Omental fat pad (tissue), 4 donors: ENCODE results near the gene ZP1. TPM values are rescaled to one million over a fixed set of nuclear protein-coding genes. Genes with fewer than 3 reads are reported as not detected.
A peak's percentile ranks its signal among the peaks of the same experiment; 100 is the strongest.

ENCODE experiments used
- ATAC-seq: fragments of 150-250 bp; one replicate; pipeline ENCODE4 v1.9.1; 2016; ENCODE audit warnings: mild to moderate bottlenecking, moderate library complexity; ENCODE audit not compliant: low FRiP score
- DNase-seq: peaks from one replicate; pipeline ENCODE4 v3.0.0-alpha.2; 2019; ENCODE audit warnings: low spot score
- total RNA-seq, 4 donors: library from RNA; depleted of rRNA; stranded (reverse); fragments of >200 nt; gene quantifications; one replicate each; pipeline ENCODE4 v1.1.0, GENCODE V29; 2016
- TF ChIP-seq, protein P1 (sequence below), 3 donors: fragments of 450-650 bp; IDR thresholded peaks; one replicate each; pipeline ENCODE4 v1.5.1; 2016 to 2017; ENCODE audit warnings: antibody characterized with exemption in 3 of 3, mild to moderate bottlenecking in 3 of 3, moderate library complexity in 2 of 3

ZP1 gene
- total RNA-seq, 4 donors from 2014 or later = 2.2 to 3.0 TPM; not detected in 2

DNA sequence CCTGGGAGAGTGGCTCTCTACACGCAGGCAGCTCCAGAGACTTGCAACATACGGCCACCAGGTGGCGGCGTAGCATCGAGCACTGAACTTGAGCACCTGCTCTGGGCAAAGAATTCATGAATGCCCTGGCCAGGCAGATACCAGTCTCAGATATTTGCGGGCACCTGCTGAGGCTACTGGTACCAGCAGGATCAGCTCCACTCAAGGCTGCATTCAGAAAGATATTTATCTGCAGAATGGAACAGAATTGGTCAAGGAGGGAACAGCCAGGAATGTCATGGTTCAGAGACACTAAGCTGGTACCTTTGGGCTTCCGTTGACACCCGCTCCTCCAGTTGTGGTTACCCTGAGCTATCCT is 36.2 kb upstream of the ZP1 start:
- TF ChIP-seq, protein P1, sequence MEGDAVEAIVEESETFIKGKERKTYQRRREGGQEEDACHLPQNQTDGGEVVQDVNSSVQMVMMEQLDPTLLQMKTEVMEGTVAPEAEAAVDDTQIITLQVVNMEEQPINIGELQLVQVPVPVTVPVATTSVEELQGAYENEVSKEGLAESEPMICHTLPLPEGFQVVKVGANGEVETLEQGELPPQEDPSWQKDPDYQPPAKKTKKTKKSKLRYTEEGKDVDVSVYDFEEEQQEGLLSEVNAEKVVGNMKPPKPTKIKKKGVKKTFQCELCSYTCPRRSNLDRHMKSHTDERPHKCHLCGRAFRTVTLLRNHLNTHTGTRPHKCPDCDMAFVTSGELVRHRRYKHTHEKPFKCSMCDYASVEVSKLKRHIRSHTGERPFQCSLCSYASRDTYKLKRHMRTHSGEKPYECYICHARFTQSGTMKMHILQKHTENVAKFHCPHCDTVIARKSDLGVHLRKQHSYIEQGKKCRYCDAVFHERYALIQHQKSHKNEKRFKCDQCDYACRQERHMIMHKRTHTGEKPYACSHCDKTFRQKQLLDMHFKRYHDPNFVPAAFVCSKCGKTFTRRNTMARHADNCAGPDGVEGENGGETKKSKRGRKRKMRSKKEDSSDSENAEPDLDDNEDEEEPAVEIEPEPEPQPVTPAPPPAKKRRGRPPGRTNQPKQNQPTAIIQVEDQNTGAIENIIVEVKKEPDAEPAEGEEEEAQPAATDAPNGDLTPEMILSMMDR (IDR thresholded peaks at IDR 0.05) = peak in 1 of 3 donors; percentile 67
- DNase-seq (peak; percentile 85), ATAC-seq (peak; percentile 82)

DNA sequence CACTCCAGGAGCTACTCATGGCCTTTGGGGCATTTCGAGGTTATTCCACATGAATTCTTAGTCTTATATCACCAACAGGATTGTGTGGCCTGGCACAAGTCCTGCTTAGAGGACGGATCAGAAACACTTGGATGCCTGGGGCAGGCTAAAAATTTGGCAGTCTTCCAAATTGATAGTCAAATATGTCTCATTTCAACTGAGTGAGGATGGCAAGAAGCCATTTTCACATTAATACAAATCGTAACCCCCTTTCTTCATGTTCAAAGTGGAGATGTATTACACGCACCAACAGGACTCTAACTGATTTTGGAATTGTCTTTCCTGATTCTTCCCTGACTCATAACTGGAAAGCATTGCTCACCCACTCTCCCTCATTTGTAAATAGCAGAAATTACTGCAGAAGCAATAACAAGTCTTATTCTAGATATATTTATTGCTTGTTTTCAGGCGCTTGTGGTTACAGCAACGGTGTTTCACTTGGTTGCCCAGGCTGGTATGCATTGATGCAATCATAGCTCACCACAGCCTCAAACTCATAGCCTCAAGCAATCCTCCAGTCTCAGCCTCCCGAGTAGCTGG is 35.8 kb upstream of the ZP1 start:
- TF ChIP-seq, protein P1 (IDR thresholded peaks at IDR 0.05) = no peak
- ATAC-seq (peak; percentile 38), DNase-seq (no peak)

DNA sequence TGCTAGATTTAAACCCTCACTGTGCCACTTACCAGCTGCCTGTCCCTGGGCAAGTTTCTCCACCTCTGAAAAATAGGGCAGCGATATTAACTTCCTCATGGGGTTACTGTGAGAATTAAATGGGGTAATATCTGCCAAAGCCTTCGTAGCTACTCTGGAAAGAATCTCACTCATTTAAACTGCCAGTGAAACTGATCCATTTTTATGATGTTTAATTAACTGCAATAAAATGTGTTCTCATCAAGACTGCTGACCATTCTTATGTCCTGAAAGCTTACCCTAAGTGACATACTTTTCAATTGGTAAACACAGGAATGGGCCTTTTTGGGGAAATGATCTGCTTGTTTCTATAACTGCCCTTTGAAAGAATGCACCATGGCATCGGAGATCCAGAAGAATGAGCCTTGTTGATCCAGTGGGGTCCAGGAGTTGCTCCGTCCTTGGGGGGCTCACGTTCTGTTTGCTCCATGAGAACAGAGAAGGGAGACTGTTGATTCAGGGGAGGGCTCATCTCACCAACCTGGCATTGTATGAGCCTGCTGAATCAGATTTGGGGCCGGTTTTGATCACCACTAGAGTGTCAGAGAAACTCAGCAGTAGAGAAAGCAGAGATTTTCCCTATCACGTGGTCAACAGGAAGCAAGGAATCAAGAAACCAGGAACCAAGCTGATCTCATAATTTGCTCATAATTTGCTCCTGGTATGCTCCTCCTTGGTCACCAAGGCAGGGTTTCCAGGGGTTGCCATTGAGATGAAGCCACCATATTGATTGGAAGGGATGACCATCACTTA is 32.4 kb upstream of the ZP1 start:
- DNase-seq (no peak), ATAC-seq (no peak)
- TF ChIP-seq, protein P1 (IDR thresholded peaks at IDR 0.05) = no peak

DNA sequence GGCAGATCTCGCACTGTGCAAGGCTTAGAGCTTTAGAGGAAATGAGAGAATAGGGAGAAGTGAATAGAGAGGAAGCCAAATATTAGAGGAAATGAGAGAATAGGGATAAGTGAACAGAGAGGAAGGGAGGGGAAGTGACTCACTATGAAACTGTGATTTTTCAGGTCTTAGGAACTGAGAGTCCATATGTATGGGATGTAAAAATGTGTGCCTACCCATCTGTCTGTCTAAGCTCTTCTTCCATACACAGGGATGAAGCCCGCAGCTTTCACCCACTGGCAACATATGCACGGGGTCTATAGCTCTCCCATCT is 31.9 kb upstream of the ZP1 start:
- ATAC-seq = no peak
- no peak for DNase-seq
- TF ChIP-seq, protein P1 (IDR thresholded peaks at IDR 0.05) = no peak

DNA sequence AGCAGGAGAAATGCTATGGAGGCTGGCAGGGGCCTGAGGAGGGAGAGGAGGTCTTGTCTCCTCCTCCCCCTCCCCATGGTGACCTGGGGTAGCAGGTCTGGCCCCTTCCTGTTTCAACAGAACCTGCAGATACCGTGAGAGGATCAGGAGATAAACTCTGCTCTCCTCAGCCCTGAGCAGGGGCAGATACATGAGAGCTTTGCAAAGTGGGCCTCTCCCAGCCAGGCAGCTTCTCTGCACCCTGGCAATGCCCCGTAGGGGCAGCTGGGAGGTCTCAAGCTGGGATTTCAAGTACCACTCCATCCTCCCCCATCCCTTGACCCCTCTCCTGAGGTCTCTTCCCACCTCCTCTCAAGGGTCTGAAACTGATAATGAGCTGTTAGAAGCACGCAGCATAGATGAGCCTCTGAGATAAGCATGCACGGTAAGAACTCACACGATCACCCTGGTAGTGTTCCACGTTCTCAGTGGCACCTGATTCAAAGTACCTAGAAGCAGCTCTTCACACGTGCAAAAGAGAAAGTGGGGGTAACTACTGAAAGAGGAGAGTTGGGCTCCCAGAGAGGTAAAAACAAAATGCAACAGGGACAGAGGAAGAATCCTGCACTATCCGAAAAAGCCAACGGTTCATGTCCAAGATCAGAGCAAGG is 30.4 kb upstream of the ZP1 start:
- ATAC-seq (no peak), DNase-seq (no peak)
- TF ChIP-seq, protein P1 (IDR thresholded peaks at IDR 0.05) = no peak

DNA sequence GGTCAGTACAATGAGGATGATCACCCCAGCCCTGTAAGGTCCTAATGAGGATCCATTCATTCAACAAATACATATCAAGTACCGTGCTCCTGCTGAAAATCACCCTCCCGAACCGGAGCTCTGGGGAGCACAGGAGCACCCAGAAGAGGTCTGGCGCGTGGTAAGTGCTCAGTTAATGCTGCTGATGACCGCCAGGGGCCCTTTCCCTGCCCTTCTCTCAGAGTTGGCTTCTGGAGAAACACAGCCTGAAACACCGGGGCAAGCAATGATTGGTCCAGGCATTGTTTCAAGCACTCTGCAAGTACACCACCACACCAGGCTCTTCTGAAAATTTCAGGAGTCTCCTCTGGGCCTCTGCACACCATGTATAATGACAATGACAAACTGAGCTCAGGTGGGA is 29.2 kb upstream of the ZP1 start:
- ATAC-seq = no peak

More for the DNA sequence above, 29.2 kb upstream of the ZP1 start:
- TF ChIP-seq, protein P1 (IDR thresholded peaks at IDR 0.05) = no peak
- no peak for DNase-seq
